ENCODE measurements around the gene ATP6V0C. TPM values are rescaled to one million over a fixed set of nuclear protein-coding genes. Genes with fewer than 3 reads are reported as not detected.
"Not testable (repeated sequence)": the region's sequence is repeated elsewhere in the genome, so short reads cannot be mapped to it uniquely, and the experiment has no call there.

Gene ATP6V0C
- polyA plus RNA-seq, 3 donors from 2014 or later: 70.9 to 116 (median 90.8) TPM

GRCh38 chr16:2471653-2472487, 41.9 kb upstream of the ATP6V0C start:
- no peaks in the 10 kb centered on the region for H3K36me3 Mint-ChIP-seq

GRCh38 chr16:2472488-2472864, 41.3 kb upstream of the ATP6V0C start:
- H3K36me3 Mint-ChIP-seq: no peaks in the 10 kb centered on the region
- H3K27me3 Mint-ChIP-seq (ENCODE audit: low read depth in 3 of 3): peaks cover 5 to 19% (median 12%) of the 10 kb centered on the region in 3 donors
- H3K4me3 Mint-ChIP-seq: peak overlapping the region in 3 of 5 donors; percentile 29 to 79 (median 79)
- DNase-seq: no peak
- H3K27ac Mint-ChIP-seq: no peak overlapping the region
- no peaks in the 10 kb centered on the region for H3K9me3 Mint-ChIP-seq
- H3K4me1 Mint-ChIP-seq: peaks cover 10 to 12% of the 10 kb centered on the region in 2 donors

More at GRCh38 chr16:2471653-2472487, 41.9 kb upstream of the ATP6V0C start:
- DNase-seq: no peak
- H3K4me1 Mint-ChIP-seq: peaks cover 10 to 13% of the 10 kb centered on the region in 2 donors
- peaks cover 8 to 21% (median 12%) of the 10 kb centered on the region in 3 donors for H3K27me3 Mint-ChIP-seq (ENCODE audit: low read depth in 3 of 3)
- no peak overlapping the region for H3K27ac Mint-ChIP-seq
- H3K4me3 Mint-ChIP-seq: no peak overlapping the region
- H3K9me3 Mint-ChIP-seq: no peaks in the 10 kb centered on the region

- no peak for DNase-seq
- Mint-ChIP-seq H3K9me3 (no peaks in the 10 kb centered on the region), H3K36me3 (no peaks in the 10 kb centered on the region), H3K4me3 (peak overlapping the region; percentile 58 to 79 (median 75)), H3K4me1 (peaks cover 10 to 12% of the 10 kb centered on the region in 2 donors), H3K27ac (peak overlapping the region in 1 of 6 donors; percentile 61), H3K27me3 (ENCODE audit: low read depth in 3 of 3) (peaks cover 5 to 19% (median 12%) of the 10 kb centered on the region in 3 donors)
Measured at GRCh38 chr16:2472885-2473445, 40.8 kb upstream of the ATP6V0C start.

- peaks cover 10 to 12% of the 10 kb centered on the region in 2 donors for H3K4me1 Mint-ChIP-seq
- DNase-seq: peak in 1 of 3 donors; percentile 43
Measured at GRCh38 chr16:2473446-2473926, 40.3 kb upstream of the ATP6V0C start.

GRCh38 chr16:2473999-2474876, 39.5 kb upstream of the ATP6V0C start:
- Mint-ChIP-seq H3K27ac (peak overlapping the region in 1 of 6 donors; percentile 88), H3K9me3 (no peaks in the 10 kb centered on the region), H3K4me3 (peak overlapping the region; percentile 62 to 82 (median 73)), H3K36me3 (no peaks in the 10 kb centered on the region), H3K27me3 (ENCODE audit: low read depth in 3 of 3) (peaks cover 5 to 15% (median 12%) of the 10 kb centered on the region in 3 donors), H3K4me1 (peaks cover 10 to 12% of the 10 kb centered on the region in 2 donors)
- peak; percentile 48 to 53 (median 52) for DNase-seq

More at GRCh38 chr16:2473446-2473926, 40.3 kb upstream of the ATP6V0C start:
- Mint-ChIP-seq H3K4me3 (peak overlapping the region; percentile 58 to 79 (median 75)), H3K36me3 (no peaks in the 10 kb centered on the region), H3K27ac (peak overlapping the region in 1 of 6 donors; percentile 61), H3K9me3 (no peaks in the 10 kb centered on the region), H3K27me3 (ENCODE audit: low read depth in 3 of 3) (peaks cover 5 to 16% (median 12%) of the 10 kb centered on the region in 3 donors)

- DNase-seq: peak; percentile 86 to 89 (median 88)
- peak within 1 kb of the TSS; percentile 62 to 82 (median 73) for H3K4me3 Mint-ChIP-seq
- no peaks in the 10 kb centered on the region for H3K36me3 Mint-ChIP-seq
- no peaks in the 10 kb centered on the region for H3K9me3 Mint-ChIP-seq
- H3K4me1 Mint-ChIP-seq: peaks cover 10 to 12% of the 10 kb centered on the region in 2 donors
- H3K27me3 Mint-ChIP-seq (ENCODE audit: low read depth in 3 of 3): peaks cover 2 to 10% (median 7%) of the 10 kb centered on the region in 3 donors
- peak within 1 kb of the TSS in 1 of 6 donors; percentile 88 for H3K27ac Mint-ChIP-seq
Measured at GRCh38 chr16:2474877-2475412, 38.8 kb upstream of the ATP6V0C start, which contains the start of gene TBC1D24. Gene TBC1D24 (plus strand): TSS chr16:2475127. CDS start chr16:2496149, 21,022 bp downstream.

GRCh38 chr16:2475413-2476344, 38.1 kb upstream of the ATP6V0C start:
- Mint-ChIP-seq H3K9me3 (no peaks in the 10 kb centered on the region), H3K27ac (no peak overlapping the region)

GRCh38 chr16:2476345-2476720, 37.4 kb upstream of the ATP6V0C start:
- no peaks in the 10 kb centered on the region for H3K9me3 Mint-ChIP-seq
- no peak for DNase-seq
- peaks cover 10 to 12% of the 10 kb centered on the region in 2 donors for H3K4me1 Mint-ChIP-seq
- H3K27ac Mint-ChIP-seq: no peak overlapping the region
- no peaks in the 10 kb centered on the region for H3K36me3 Mint-ChIP-seq
- H3K27me3 Mint-ChIP-seq (ENCODE audit: low read depth in 3 of 3): peaks cover 0 to 6% (median 2%) of the 10 kb centered on the region in 3 donors
- H3K4me3 Mint-ChIP-seq: peak overlapping the region; percentile 51 to 77 (median 69)

More at GRCh38 chr16:2475413-2476344, 38.1 kb upstream of the ATP6V0C start:
- Mint-ChIP-seq H3K4me3 (peak overlapping the region; percentile 52 to 77 (median 70)), H3K36me3 (no peaks in the 10 kb centered on the region), H3K4me1 (peaks cover 10 to 12% of the 10 kb centered on the region in 2 donors), H3K27me3 (ENCODE audit: low read depth in 3 of 3) (peaks cover 0 to 6% (median 2%) of the 10 kb centered on the region in 3 donors)
- DNase-seq: peak in 1 of 3 donors; percentile 31

- H3K27me3 Mint-ChIP-seq (ENCODE audit: low read depth in 3 of 3): peaks cover 0 to 6% (median 2%) of the 10 kb centered on the region in 3 donors
- no peaks in the 10 kb centered on the region for H3K36me3 Mint-ChIP-seq
- no peak overlapping the region for H3K27ac Mint-ChIP-seq
Measured at GRCh38 chr16:2476741-2477140, 37.0 kb upstream of the ATP6V0C start.

GRCh38 chr16:2477327-2477726, 36.4 kb upstream of the ATP6V0C start:
- Mint-ChIP-seq H3K27ac (no peak overlapping the region), H3K9me3 (no peaks in the 10 kb centered on the region), H3K4me1 (peaks cover 10 to 12% of the 10 kb centered on the region in 2 donors), H3K4me3 (peak overlapping the region in 1 of 5 donors; percentile 6), H3K36me3 (no peaks in the 10 kb centered on the region), H3K27me3 (ENCODE audit: low read depth in 3 of 3) (peaks cover 0 to 6% (median 2%) of the 10 kb centered on the region in 3 donors)
- DNase-seq: no peak

More at GRCh38 chr16:2476741-2477140, 37.0 kb upstream of the ATP6V0C start:
- Mint-ChIP-seq H3K4me1 (peaks cover 10 to 12% of the 10 kb centered on the region in 2 donors), H3K4me3 (peak overlapping the region; percentile 51 to 77 (median 69)), H3K9me3 (no peaks in the 10 kb centered on the region)
- no peak for DNase-seq

GRCh38 chr16:2478279-2478678, 35.5 kb upstream of the ATP6V0C start:
- Mint-ChIP-seq H3K27ac (no peak overlapping the region), H3K4me3 (no peak overlapping the region), H3K4me1 (peaks cover 7 to 12% of the 10 kb centered on the region in 2 donors), H3K27me3 (ENCODE audit: low read depth in 3 of 3) (peaks cover 0 to 6% (median 2%) of the 10 kb centered on the region in 3 donors), H3K36me3 (no peaks in the 10 kb centered on the region), H3K9me3 (no peaks in the 10 kb centered on the region)
- DNase-seq: no peak

GRCh38 chr16:2479996-2480395, 33.8 kb upstream of the ATP6V0C start:
- not testable (repeated sequence) for H3K9me3 Mint-ChIP-seq; DNase-seq; H3K27me3 Mint-ChIP-seq (ENCODE audit: low read depth in 3 of 3); H3K27ac Mint-ChIP-seq; H3K36me3 Mint-ChIP-seq; H3K4me3 Mint-ChIP-seq
- peaks cover 9 to 12% of the 10 kb centered on the region in 2 donors for H3K4me1 Mint-ChIP-seq

Measured in immature natural killer cell (primary cell).